Fibroblast of peridontal ligament (primary cell): ENCODE results near the gene HK1.

Source experiments
- DNase-seq: peaks from one replicate; pipeline ENCODE4 v3.0.0-alpha.2; 2010; ENCODE audit errors: extremely low read depth

The HK1 gene

GRCh38 chr10:69451209-69451783 lies 173.0 kb downstream of the HK1 start, which contains the start of gene TSPAN15:
Gene TSPAN15, plus strand, starts transcription at chr10:69451465. Its CDS starts 130 bp downstream, at chr10:69451595.
- DNase-seq, result no peak
